Muscle layer of duodenum (tissue), 2 donors: ENCODE measurements around the gene TSPAN14.

ENCODE experiments used
- H3K27ac ChIP-seq: one replicate; pipeline ENCODE4 v1.7.0; 2013; ENCODE audit warnings: mild to moderate bottlenecking, low read length
- H3K27me3 ChIP-seq: one replicate; pipeline ENCODE4 v1.7.0; 2013; ENCODE audit warnings: low read depth, mild to moderate bottlenecking, control low read depth, low read length
- H3K36me3 ChIP-seq, 2 donors: one replicate each; pipeline ENCODE4 v1.7.0; 2013; ENCODE audit warnings: low read length in 2 of 2, control low read depth in 1 of 2, mild to moderate bottlenecking in 1 of 2; ENCODE audit not compliant: insufficient read depth in 2 of 2, control insufficient read depth in 1 of 2
- H3K4me1 ChIP-seq, 2 donors: one replicate each; pipeline ENCODE4 v1.7.0; 2013; ENCODE audit warnings: low read length in 2 of 2, mild to moderate bottlenecking in 2 of 2, control low read depth in 1 of 2, moderate library complexity in 1 of 2; ENCODE audit not compliant: insufficient read depth in 2 of 2, control insufficient read depth in 1 of 2
- H3K4me3 ChIP-seq, 2 donors: one replicate each; pipeline ENCODE4 v1.7.0; 2013; ENCODE audit warnings: low read length in 2 of 2, low read depth in 1 of 2, mild to moderate bottlenecking in 1 of 2
- H3K9me3 ChIP-seq, 2 donors: one replicate each; pipeline ENCODE4 v1.7.0; 2013; ENCODE audit warnings: low read length in 2 of 2, control low read depth in 1 of 2, mild to moderate bottlenecking in 1 of 2; ENCODE audit not compliant: control insufficient read depth in 1 of 2
- donor health status: healthy.

TSPAN14 gene, protein sequence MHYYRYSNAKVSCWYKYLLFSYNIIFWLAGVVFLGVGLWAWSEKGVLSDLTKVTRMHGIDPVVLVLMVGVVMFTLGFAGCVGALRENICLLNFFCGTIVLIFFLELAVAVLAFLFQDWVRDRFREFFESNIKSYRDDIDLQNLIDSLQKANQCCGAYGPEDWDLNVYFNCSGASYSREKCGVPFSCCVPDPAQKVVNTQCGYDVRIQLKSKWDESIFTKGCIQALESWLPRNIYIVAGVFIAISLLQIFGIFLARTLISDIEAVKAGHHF

DNA sequence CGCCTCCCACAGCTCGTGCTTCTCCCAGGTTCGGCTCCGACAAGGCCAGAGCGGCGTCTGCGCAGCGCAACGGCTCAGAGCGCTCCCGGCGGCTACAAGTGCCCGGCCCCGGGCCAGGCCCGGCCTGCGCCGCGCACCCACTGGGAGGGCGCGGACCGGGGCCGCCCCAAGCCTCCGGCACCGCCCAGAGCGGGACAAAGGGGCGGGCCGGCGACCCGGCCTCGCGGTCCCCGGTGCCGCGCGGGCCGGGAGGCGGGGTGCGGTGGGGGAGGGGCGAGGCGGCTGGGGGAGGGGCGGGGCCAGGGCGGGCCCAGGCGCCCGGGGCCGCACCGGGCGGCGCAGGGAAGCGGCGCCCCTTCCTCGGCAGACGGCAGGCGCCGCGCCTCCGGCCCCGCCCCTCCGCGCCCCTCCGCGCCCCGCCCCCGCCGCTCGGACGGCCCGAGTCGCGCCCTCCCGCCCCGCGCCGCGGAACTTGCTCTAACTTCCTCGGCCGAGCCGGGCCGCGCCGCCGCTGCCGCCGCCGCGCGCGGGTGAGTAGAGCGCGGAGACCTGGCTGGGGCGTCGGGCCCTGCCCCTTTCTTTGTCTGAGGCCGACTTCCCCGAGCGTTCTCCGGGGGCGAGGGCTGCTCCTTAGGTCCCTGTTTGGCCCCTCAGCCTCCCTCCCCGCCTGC, at the start of gene TSPAN14:
Gene TSPAN14, plus strand, starts transcription at position 469 of the 671 bp plus-strand sequence. CDS start 34,924 bp downstream, outside the sequence.
- peaks cover 17 to 21% of the 10 kb centered on the region in 2 donors for H3K4me1 ChIP-seq
- no peaks in the 10 kb centered on the region for H3K27me3 ChIP-seq
- H3K36me3 ChIP-seq = no peaks in the 10 kb centered on the region

DNA sequence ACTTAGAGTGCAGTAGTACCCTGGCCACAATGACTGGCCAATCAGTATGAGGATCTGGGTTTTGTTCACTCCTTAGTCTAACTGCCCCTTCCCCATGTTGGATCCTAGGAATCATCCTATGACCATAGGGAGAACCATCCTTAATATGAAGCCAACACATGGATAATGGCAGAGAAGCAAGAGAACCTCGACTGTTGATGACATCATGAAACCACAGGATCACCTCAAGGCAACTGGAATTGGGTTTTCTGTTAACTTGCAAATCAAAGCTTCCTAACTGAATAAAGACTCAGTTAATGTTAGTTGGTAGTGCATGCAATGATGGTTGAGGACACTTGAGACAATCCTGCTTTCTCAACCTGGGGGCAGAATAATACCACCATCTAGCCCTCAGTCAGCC, 49.1 kb upstream of the TSPAN14 start:
- H3K4me1 ChIP-seq = peaks cover 0 to 13% of the 10 kb centered on the region in 2 donors
- no peak overlapping the region for H3K4me3 ChIP-seq
- no peaks in the 10 kb centered on the region for H3K9me3 ChIP-seq
- H3K36me3 ChIP-seq = no peaks in the 10 kb centered on the region
- H3K27ac ChIP-seq = no peak overlapping the region
- no peaks in the 10 kb centered on the region for H3K27me3 ChIP-seq

More for the DNA sequence above, at the start of gene TSPAN14:
- Histone ChIP-seq H3K4me3 (peak within 1 kb of the TSS; percentile 84 to 85), H3K27ac (peak within 1 kb of the TSS; percentile 74), H3K9me3 (no peaks in the 10 kb centered on the region)

GRCh38 chr10:80405626-80406025, 48.5 kb upstream of the TSPAN14 start:
- no peaks in the 10 kb centered on the region for H3K36me3 ChIP-seq
- no peak overlapping the region for H3K27ac ChIP-seq
- no peak overlapping the region for H3K4me3 ChIP-seq
- peaks cover 0 to 19% of the 10 kb centered on the region in 2 donors for H3K4me1 ChIP-seq
- H3K9me3 ChIP-seq = no peaks in the 10 kb centered on the region
- no peaks in the 10 kb centered on the region for H3K27me3 ChIP-seq

DNA sequence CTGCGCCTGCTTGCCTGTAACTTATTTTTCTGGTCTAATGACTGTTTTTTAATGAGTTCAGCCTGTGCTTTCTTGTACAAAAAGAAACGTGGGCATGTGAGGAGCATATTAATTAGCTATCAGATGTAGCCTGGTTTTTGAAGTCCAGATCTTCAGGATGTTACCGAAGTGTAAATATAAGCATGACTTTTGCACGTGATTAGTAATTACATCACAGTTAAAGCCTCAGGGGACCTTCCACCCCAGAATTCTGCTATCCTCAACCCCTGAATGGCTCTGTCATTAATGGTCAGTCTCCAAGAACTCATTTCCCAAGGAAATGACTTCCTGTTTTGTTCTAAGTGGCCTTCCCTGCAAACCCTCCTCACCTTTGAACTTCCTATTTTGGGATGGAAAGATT, 47.9 kb upstream of the TSPAN14 start:
- Histone ChIP-seq H3K36me3 (no peaks in the 10 kb centered on the region), H3K27me3 (no peaks in the 10 kb centered on the region), H3K27ac (no peak overlapping the region), H3K4me1 (peaks cover 5 to 25% of the 10 kb centered on the region in 2 donors), H3K4me3 (no peak overlapping the region), H3K9me3 (no peaks in the 10 kb centered on the region)

DNA sequence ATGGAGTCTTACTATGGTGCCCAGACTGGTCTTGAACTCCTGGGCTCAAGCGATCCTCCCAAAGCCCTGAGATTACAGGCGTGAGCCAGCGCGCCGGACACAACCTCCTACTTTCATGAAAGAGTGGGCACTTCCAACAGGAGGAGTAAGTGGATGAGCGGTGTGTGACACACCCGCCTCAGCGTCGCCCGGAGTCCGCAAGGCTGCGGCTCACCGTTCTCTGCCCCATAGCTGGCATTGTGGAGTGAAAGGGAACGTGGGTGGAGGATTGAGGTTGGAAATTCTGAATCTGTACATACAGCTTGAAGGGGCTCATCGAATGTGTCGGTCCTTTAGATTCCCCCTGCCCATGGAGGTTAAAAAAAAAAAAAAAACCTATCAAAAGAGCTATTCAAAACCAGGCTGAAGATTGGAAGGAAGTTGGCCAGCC, 46.3 kb upstream of the TSPAN14 start:
- peak overlapping the region; percentile 81 to 89 for H3K4me3 ChIP-seq
- peak overlapping the region; percentile 72 for H3K27ac ChIP-seq
- H3K27me3 ChIP-seq = no peaks in the 10 kb centered on the region
- no peaks in the 10 kb centered on the region for H3K9me3 ChIP-seq
- no peaks in the 10 kb centered on the region for H3K36me3 ChIP-seq
- H3K4me1 ChIP-seq = peaks cover 5 to 41% of the 10 kb centered on the region in 2 donors

DNA sequence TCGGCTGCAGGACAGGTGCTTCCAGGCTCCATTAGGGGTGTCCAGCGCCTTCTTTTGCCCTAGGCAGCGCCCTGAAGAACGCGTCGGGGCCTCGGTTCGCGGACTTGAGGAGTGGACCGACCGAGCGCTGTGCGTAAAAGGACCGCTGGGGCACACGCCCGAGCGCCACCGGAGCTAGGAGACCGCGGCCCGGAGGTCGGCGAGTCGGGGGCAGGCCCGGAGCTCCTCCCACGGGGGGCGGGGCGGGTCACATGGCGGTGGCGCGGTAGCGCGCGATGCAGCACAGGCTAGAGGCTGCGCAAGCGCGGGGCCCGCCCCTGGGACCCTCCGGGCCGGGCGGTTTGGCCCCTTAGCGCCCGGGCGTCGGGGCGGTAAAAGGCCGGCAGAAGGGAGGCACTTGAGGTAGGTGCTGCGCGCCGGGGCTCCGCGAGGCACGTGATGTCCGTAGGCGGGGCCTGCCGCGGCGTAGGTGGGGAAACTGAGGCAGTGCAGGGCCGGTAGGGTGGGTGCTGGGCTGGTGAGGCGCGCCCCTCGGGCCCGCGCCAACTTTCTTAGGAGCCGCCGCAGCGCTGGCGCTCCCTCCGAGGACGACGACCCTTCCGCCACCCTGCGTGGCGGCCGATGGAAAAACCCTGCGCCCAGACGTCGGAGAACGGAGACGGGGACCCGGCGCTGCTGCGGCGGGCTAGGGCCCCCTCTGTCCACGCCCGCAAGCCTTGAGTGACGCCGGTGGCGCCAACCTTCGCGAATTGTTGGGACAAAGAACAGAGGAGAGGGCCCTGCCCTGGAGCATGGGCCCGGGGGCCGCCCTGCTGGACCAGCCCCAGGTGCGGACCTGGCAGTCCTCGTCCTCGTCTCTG, 45.6 kb upstream of the TSPAN14 start, which contains the start of gene PRXL2A:
Gene PRXL2A, plus strand, starts transcription at position 310 of the 860 bp plus-strand sequence. CDS start 11,917 bp downstream, outside the sequence.
- Histone ChIP-seq H3K4me1 (peaks cover 6 to 46% of the 10 kb centered on the region in 2 donors), H3K4me3 (peak within 1 kb of the TSS; percentile 81 to 89), H3K9me3 (no peaks in the 10 kb centered on the region), H3K27ac (peak within 1 kb of the TSS; percentile 72), H3K36me3 (no peaks in the 10 kb centered on the region), H3K27me3 (no peaks in the 10 kb centered on the region)

- Histone ChIP-seq H3K4me3 (peak overlapping the region; percentile 81 to 89), H3K4me1 (peaks cover 13 to 52% of the 10 kb centered on the region in 2 donors), H3K36me3 (no peaks in the 10 kb centered on the region), H3K27ac (peak overlapping the region; percentile 70), H3K9me3 (no peaks in the 10 kb centered on the region), H3K27me3 (no peaks in the 10 kb centered on the region)
Measured at GRCh38 chr10:80409121-80409520, 45.0 kb upstream of the TSPAN14 start.

GRCh38 chr10:80410122-80410521, 44.0 kb upstream of the TSPAN14 start:
- H3K4me3 ChIP-seq = peak overlapping the region; percentile 12 to 89
- peaks cover 21 to 62% of the 10 kb centered on the region in 2 donors for H3K4me1 ChIP-seq
- no peak overlapping the region for H3K27ac ChIP-seq
- H3K27me3 ChIP-seq = no peaks in the 10 kb centered on the region
- no peaks in the 10 kb centered on the region for H3K36me3 ChIP-seq
- no peaks in the 10 kb centered on the region for H3K9me3 ChIP-seq

- peaks cover 27 to 68% of the 10 kb centered on the region in 2 donors for H3K4me1 ChIP-seq
- no peaks in the 10 kb centered on the region for H3K9me3 ChIP-seq
Measured at GRCh38 chr10:80410578-80411145, 43.4 kb upstream of the TSPAN14 start.

DNA sequence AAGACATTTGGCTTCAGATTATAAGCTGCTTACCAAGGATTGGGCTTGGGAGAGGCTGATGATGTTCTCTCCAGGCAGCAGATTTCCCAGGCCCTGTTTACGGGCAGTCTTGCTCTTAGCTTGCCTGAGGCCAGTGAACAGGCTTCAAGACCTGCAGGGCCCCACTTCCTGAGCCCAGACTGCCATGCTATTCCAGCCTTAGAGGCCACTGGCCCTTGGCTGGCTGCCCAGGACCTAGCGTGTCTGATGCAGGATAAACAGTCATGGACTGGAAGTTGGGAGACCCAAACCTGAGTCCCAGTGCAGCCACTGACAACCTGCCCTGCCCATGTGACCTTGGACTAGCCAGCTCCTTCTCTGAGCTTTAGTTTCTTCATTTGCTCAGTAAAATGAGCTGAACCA, 42.8 kb upstream of the TSPAN14 start:
- no peaks in the 10 kb centered on the region for H3K36me3 ChIP-seq
- no peaks in the 10 kb centered on the region for H3K27me3 ChIP-seq
- H3K27ac ChIP-seq = peak overlapping the region; percentile 28
- H3K9me3 ChIP-seq = no peaks in the 10 kb centered on the region
- no peak overlapping the region for H3K4me3 ChIP-seq
- H3K4me1 ChIP-seq = peaks cover 33 to 73% of the 10 kb centered on the region in 2 donors

More at GRCh38 chr10:80410578-80411145, 43.4 kb upstream of the TSPAN14 start:
- H3K27ac ChIP-seq = peak overlapping the region; percentile 28
- H3K27me3 ChIP-seq = no peaks in the 10 kb centered on the region
- no peaks in the 10 kb centered on the region for H3K36me3 ChIP-seq
- peak overlapping the region; percentile 12 to 89 for H3K4me3 ChIP-seq
